K562 treated with DMSO at 1 percent for 12 hours (cell line): ENCODE data around the gene TRPV5. TPM values are rescaled to one million over a fixed set of nuclear protein-coding genes. Genes with fewer than 3 reads are reported as not detected.

Source experiments
- total RNA-seq: library from RNA; unstranded; fragments of 300-600 nt; gene quantifications from 2 replicates; pipeline ENCODE4 v1.2.3, GENCODE V29; 2022; ENCODE audit not compliant: insufficient read depth

Gene TRPV5
- not detected in 2 replicates for total RNA-seq

GRCh38 chr7:142933624-142934023, at the start of gene TRPV5:
TRPV5 (minus strand) TSS chr7:142933746; CDS start chr7:142933459, 287 bp downstream.

GRCh38 chr7:142961973-142962926, 28.7 kb upstream of the TRPV5 start, which contains the start of gene KEL:
KEL (minus strand) TSS chr7:142962363; CDS start chr7:142962206, 157 bp downstream.

GRCh38 chr7:142939226-142939910, 5.8 kb upstream of the TRPV5 start, which contains the start of gene LLCFC1:
LLCFC1 (plus strand) TSS chr7:142939484; CDS start chr7:142939622, 138 bp downstream.

GRCh38 chr7:142885311-142886230, 48.0 kb downstream of the TRPV5 start, which contains the start of gene TRPV6:
TRPV6 (minus strand) TSS chr7:142885745.

Other genes with a start within 250 kb of the TRPV5 start
- gene PRSS1, start 184.3 kb downstream of the TRPV5 start, total RNA-seq: not detected in 2 replicates
- gene PRSS2, start 162.8 kb downstream of the TRPV5 start, total RNA-seq: 3.2 and 3.9 TPM in 2 replicates
- 5.1 and 6.2 TPM in 2 replicates for gene EPHB6, start 78.7 kb downstream of the TRPV5 start, total RNA-seq
- 1.2 and 3.6 TPM in 2 replicates for gene TRPV6, start 48.0 kb downstream of the TRPV5 start, total RNA-seq
- 1.6 TPM in 1 of 2 replicates, not detected in the other for gene LLCFC1, start 5.7 kb upstream of the TRPV5 start, total RNA-seq
- gene KEL, start 28.6 kb upstream of the TRPV5 start, total RNA-seq: 14.4 and 35.9 TPM in 2 replicates
- gene OR9A2, start 93.4 kb upstream of the TRPV5 start, total RNA-seq: not detected in 2 replicates
- not detected in 2 replicates for gene OR6V1, start 118.6 kb upstream of the TRPV5 start, total RNA-seq
- not detected in 2 replicates for gene PIP, start 198.3 kb upstream of the TRPV5 start, total RNA-seq
- gene TAS2R39, start 249.7 kb upstream of the TRPV5 start, total RNA-seq: not detected in 2 replicates